ENCODE data around the gene STARD7. TPM values are rescaled to one million over a fixed set of nuclear protein-coding genes. Genes with fewer than 3 reads are reported as not detected.

STARD7 gene
- total RNA-seq, 2 donors from 2014 or later: 93.1 to 141 TPM

- H3K36me3 ChIP-seq: no peaks in the 10 kb centered on the region
- no peak for DNase-seq (ENCODE audit: low spot score)
- H3K27me3 ChIP-seq (replicated peaks; ENCODE audit: insufficient read depth): no peaks in the 10 kb centered on the region
- H3K27ac ChIP-seq: no peak overlapping the region
- TF ChIP-seq POLR2AphosphoS5 (IDR thresholded peaks at IDR 0.05) (no peak), CTCF (IDR thresholded peaks at IDR 0.05) (no peak), POLR2A (IDR thresholded peaks at IDR 0.05) (no peak)
- 71% methylated on average over 3 of the region's 3 CpGs for WGBS
- intact Hi-C loops (cut with DNase I): loop anchor here (5.0 kb wide), 1 partner anchor 33 kb away; the partner anchor contains the start of gene ASTL
- H3K4me3 ChIP-seq: no peak overlapping the region
- H3K4me1 ChIP-seq (replicated peaks): no peaks in the 10 kb centered on the region
- no peaks in the 10 kb centered on the region for H3K9me3 ChIP-seq
These were observed 38.0 kb downstream of the STARD7 start for GRCh38 chr2:96170626-96171025.

GRCh38 chr2:96169868-96170507 lies 38.6 kb downstream of the STARD7 start:
- H3K36me3 ChIP-seq: no peaks in the 10 kb centered on the region
- no peak overlapping the region for H3K27ac ChIP-seq
- TF ChIP-seq POLR2AphosphoS5 (IDR thresholded peaks at IDR 0.05): no peak
- no peak for TF ChIP-seq POLR2A (IDR thresholded peaks at IDR 0.05)
- TF ChIP-seq CTCF (IDR thresholded peaks at IDR 0.05): no peak
- no peak for DNase-seq (ENCODE audit: low spot score)
- intact Hi-C loops (cut with DNase I): loop anchor here (5.0 kb wide), 1 partner anchor 33 kb away; the partner anchor contains the start of gene ASTL
- no peaks in the 10 kb centered on the region for H3K4me1 ChIP-seq (replicated peaks)
- H3K9me3 ChIP-seq: no peaks in the 10 kb centered on the region
- 91% methylated on average over 2 of the region's 2 CpGs for WGBS
- no peaks in the 10 kb centered on the region for H3K27me3 ChIP-seq (replicated peaks; ENCODE audit: insufficient read depth)
- no peak overlapping the region for H3K4me3 ChIP-seq

GRCh38 chr2:96167407-96168013 lies 41.1 kb downstream of the STARD7 start:
- TF ChIP-seq POLR2AphosphoS5 (IDR thresholded peaks at IDR 0.05) (no peak), POLR2A (IDR thresholded peaks at IDR 0.05) (no peak), CTCF (IDR thresholded peaks at IDR 0.05) (no peak)
- no peaks in the 10 kb centered on the region for H3K36me3 ChIP-seq
- intact Hi-C loops (cut with DNase I): no loop called here
- no peaks in the 10 kb centered on the region for H3K27me3 ChIP-seq (replicated peaks; ENCODE audit: insufficient read depth)
- DNase-seq (ENCODE audit: low spot score): no peak
- no peaks in the 10 kb centered on the region for H3K9me3 ChIP-seq
- no peak overlapping the region for H3K4me3 ChIP-seq
- H3K4me1 ChIP-seq (replicated peaks): no peaks in the 10 kb centered on the region
- H3K27ac ChIP-seq: no peak overlapping the region
- WGBS: 78% methylated on average over 6 of the region's 6 CpGs

- no peak for DNase-seq (ENCODE audit: low spot score)
- H3K27me3 ChIP-seq (replicated peaks; ENCODE audit: insufficient read depth): no peaks in the 10 kb centered on the region
- TF ChIP-seq POLR2A (IDR thresholded peaks at IDR 0.05): no peak
- no peak for TF ChIP-seq POLR2AphosphoS5 (IDR thresholded peaks at IDR 0.05)
- no peak for TF ChIP-seq CTCF (IDR thresholded peaks at IDR 0.05)
- H3K9me3 ChIP-seq: no peaks in the 10 kb centered on the region
- WGBS: 75% methylated on average over 18 of the region's 18 CpGs
- H3K4me3 ChIP-seq: no peak overlapping the region
- intact Hi-C loops (cut with DNase I): no loop called here
- no peak overlapping the region for H3K27ac ChIP-seq
- no peaks in the 10 kb centered on the region for H3K36me3 ChIP-seq
- H3K4me1 ChIP-seq (replicated peaks): no peaks in the 10 kb centered on the region
These were observed 44.0 kb downstream of the STARD7 start for GRCh38 chr2:96164459-96165184.
